HG03520 (cell line): ENCODE results near the gene MXI1.
"Not testable (repeated sequence)": the region's sequence is repeated elsewhere in the genome, so short reads cannot be mapped to it uniquely, and the experiment has no call there.

Experiments
- ATAC-seq: cut with Tn5 transposase; IDR thresholded peaks from one replicate; pipeline ENCODE4 v1.9.1; 2021; ENCODE audit warnings: mild to moderate bottlenecking, moderate library complexity; ENCODE audit not compliant: unreplicated experiment

Gene MXI1

GRCh38 chr10:110181451-110181850 lies 26.0 kb upstream of the MXI1 start:
- ATAC-seq, result no peak

GRCh38 chr10:110181911-110182310 lies 25.5 kb upstream of the MXI1 start:
- ATAC-seq, result no peak

GRCh38 chr10:110184398-110184797 lies 23.0 kb upstream of the MXI1 start:
- ATAC-seq, result no peak

GRCh38 chr10:110185646-110186182 lies 21.7 kb upstream of the MXI1 start:
- not testable (repeated sequence) for ATAC-seq

- ATAC-seq, result no peak
These were observed 17.2 kb upstream of the MXI1 start for GRCh38 chr10:110190170-110190569.

GRCh38 chr10:110192552-110192951 lies 14.9 kb upstream of the MXI1 start:
- peak; percentile 57 for ATAC-seq

GRCh38 chr10:110200503-110200902 lies 6.9 kb upstream of the MXI1 start:
- no peak for ATAC-seq

- ATAC-seq, result not testable (repeated sequence)
These were observed 6.4 kb upstream of the MXI1 start for GRCh38 chr10:110201046-110201445.

- ATAC-seq, result no peak
These were observed 3.6 kb upstream of the MXI1 start for GRCh38 chr10:110203500-110204455.

- no peak for ATAC-seq
These were observed 2.2 kb upstream of the MXI1 start for GRCh38 chr10:110205051-110205675.

- peak; percentile 4 for ATAC-seq
These were observed 604 bp downstream of the MXI1 start for GRCh38 chr10:110207805-110208613.

- ATAC-seq, result no peak
These were observed 1.4 kb downstream of the MXI1 start for GRCh38 chr10:110208614-110209453.

GRCh38 chr10:110209454-110209925 lies 2.1 kb downstream of the MXI1 start:
- no peak for ATAC-seq

- ATAC-seq, result no peak
These were observed 2.7 kb downstream of the MXI1 start for GRCh38 chr10:110209926-110210673.

GRCh38 chr10:110210674-110211464 lies 3.5 kb downstream of the MXI1 start:
- ATAC-seq, result peak; percentile 68

GRCh38 chr10:110211465-110211843 lies 4.0 kb downstream of the MXI1 start:
- no peak for ATAC-seq

- no peak for ATAC-seq
These were observed 5.0 kb downstream of the MXI1 start for GRCh38 chr10:110212119-110213006.
